ENCODE measurements around the gene IL20RB. TPM values are rescaled to one million over a fixed set of nuclear protein-coding genes. Genes with fewer than 3 reads are reported as not detected.

IL20RB gene
- total and polyA plus RNA-seq, 2 of the 13 experiments (the other 11 are each of a cell fraction or from before 2014, with no cell fraction given) = 0.22 to 0.32 TPM

GRCh38 chr3:136949146-136949545 is 8.6 kb upstream of the IL20RB start:
- POLR2A ChIA-PET = no interaction called here
- no peaks in the 10 kb centered on the region for H4K20me1 ChIP-seq (ENCODE audit: insufficient read depth, low read length)
- H3K79me2 ChIP-seq (ENCODE audit: insufficient read depth, low read length) = no peaks in the 10 kb centered on the region
- no peak overlapping the region for H3K9ac ChIP-seq (ENCODE audit: insufficient read depth, low read depth, low read length)
- CTCF ChIA-PET (ENCODE audit: low intra/inter-chr PET ratio, low total read pairs) = interaction anchor here (1.0 kb wide), 1 partner anchor 65 kb away, joined by 4 read pairs; no protein-coding TSS in a partner anchor
- DNase-seq (ENCODE audit: low spot score) = no peak
- no peak overlapping the region for H3K4me3 ChIP-seq (replicated peaks in 1 of 3; ENCODE audit: insufficient read depth in 1 of 3, low read depth in 2 of 3, low read length in 3 of 3)
- no peak overlapping the region for H3K4me2 ChIP-seq (ENCODE audit: low read depth, low read length)
- no peak overlapping the region for H3K27ac ChIP-seq (ENCODE audit: extremely low read length, insufficient read depth, low read length)
- in situ Hi-C loops (cut with HindIII; ENCODE audit: extremely low pct_ligation_motif_present, low pct_unique_long_range_greater_than_20kb) (no loop called here), intact Hi-C loops (cut with micrococcal nuclease; ENCODE audit: unreplicated experiment) (loop anchor here (1.0 kb wide), 1 partner anchor 65 kb away; no protein-coding TSS in a partner anchor)
- BruUV-seq (replicated peaks) = no TSS peak
- no peaks in the 10 kb centered on the region for H3K9me3 ChIP-seq (ENCODE audit: low read length)
- no peak for FAIRE-seq
- H2AFZ ChIP-seq (ENCODE audit: low read length) = no peak overlapping the region
- H3K36me3 ChIP-seq (replicated peaks in 1 of 2; ENCODE audit: control insufficient read depth in 1 of 2, insufficient read depth in 2 of 2, low read length in 2 of 2) = peaks cover 4 to 8% of the 10 kb centered on the region in 2 experiments; a peak in 3 of 5 replicates
- H3K4me1 ChIP-seq (ENCODE audit: insufficient read depth, low read length) = peaks cover 19% of the 10 kb centered on the region
- no peak for TF ChIP-seq KDM3A (CRISPR knock-in tag; IDR thresholded peaks at IDR 0.05; ENCODE audit: low read depth)
- no peak for TF ChIP-seq ARNT2 (CRISPR knock-in tag; IDR thresholded peaks at IDR 0.05; ENCODE audit: low read depth)
- TF ChIP-seq HMGA1 (CRISPR knock-in tag; conservative IDR thresholded peaks at IDR 0.05) = no peak
- TF ChIP-seq ZSCAN20 (CRISPR knock-in tag; IDR thresholded peaks at IDR 0.05; ENCODE audit: borderline replicate concordance) = no peak
- no peaks in the 10 kb centered on the region; a peak in 1 of 5 replicates for H3K27me3 ChIP-seq (ENCODE audit: control insufficient read depth in 1 of 2, insufficient read depth in 2 of 2, low read length in 2 of 2)
- no peak for ATAC-seq

- Histone ChIP-seq H3K9ac (ENCODE audit: insufficient read depth, low read depth, low read length) (no peak overlapping the region), H3K4me3 (replicated peaks in 1 of 3; ENCODE audit: insufficient read depth in 1 of 3, low read depth in 2 of 3, low read length in 3 of 3) (no peak overlapping the region), H2AFZ (ENCODE audit: low read length) (no peak overlapping the region), H3K27ac (ENCODE audit: extremely low read length, insufficient read depth, low read length) (no peak overlapping the region), H3K9me3 (ENCODE audit: low read length) (no peaks in the 10 kb centered on the region), H3K36me3 (replicated peaks in 1 of 2; ENCODE audit: control insufficient read depth in 1 of 2, insufficient read depth in 2 of 2, low read length in 2 of 2) (peaks cover 4 to 8% of the 10 kb centered on the region in 2 experiments; a peak in 3 of 5 replicates), H3K27me3 (ENCODE audit: control insufficient read depth in 1 of 2, insufficient read depth in 2 of 2, low read length in 2 of 2) (no peaks in the 10 kb centered on the region; a peak in 1 of 5 replicates), H3K4me2 (ENCODE audit: low read depth, low read length) (no peak overlapping the region), H4K20me1 (ENCODE audit: insufficient read depth, low read length) (no peaks in the 10 kb centered on the region), H3K79me2 (ENCODE audit: insufficient read depth, low read length) (no peaks in the 10 kb centered on the region), H3K4me1 (ENCODE audit: insufficient read depth, low read length) (peaks cover 25% of the 10 kb centered on the region)
- BruUV-seq (replicated peaks) = no TSS peak
- FAIRE-seq (no peak), ATAC-seq (no peak), DNase-seq (ENCODE audit: low spot score) (no peak)
- POLR2A ChIA-PET = no interaction called here
- 94% methylated on average over 2 of the region's 2 CpGs for WGBS (ENCODE audit: low lambda C conversion rate)
- CTCF ChIA-PET (ENCODE audit: low intra/inter-chr PET ratio, low total read pairs) = interaction anchor here (1.0 kb wide), 1 partner anchor 64 kb away, joined by 4 read pairs; no protein-coding TSS in a partner anchor
- TF ChIP-seq ZNF557 (CRISPR knock-in tag; IDR thresholded peaks at IDR 0.05) (no peak), ZNF547 (CRISPR knock-in tag; IDR thresholded peaks at IDR 0.05) (no peak), GMEB2 (CRISPR knock-in tag; IDR thresholded peaks at IDR 0.05; ENCODE audit: low read depth) (no peak), ZNF362 (CRISPR knock-in tag; IDR thresholded peaks at IDR 0.05; ENCODE audit: borderline replicate concordance) (no peak), SRSF1 (optimal IDR thresholded peaks at IDR 0.05; ENCODE audit: low read depth, low read length) (no peak), ZNF501 (CRISPR knock-in tag; IDR thresholded peaks at IDR 0.05) (no peak)
- TF ChIP-seq, protein P1, sequence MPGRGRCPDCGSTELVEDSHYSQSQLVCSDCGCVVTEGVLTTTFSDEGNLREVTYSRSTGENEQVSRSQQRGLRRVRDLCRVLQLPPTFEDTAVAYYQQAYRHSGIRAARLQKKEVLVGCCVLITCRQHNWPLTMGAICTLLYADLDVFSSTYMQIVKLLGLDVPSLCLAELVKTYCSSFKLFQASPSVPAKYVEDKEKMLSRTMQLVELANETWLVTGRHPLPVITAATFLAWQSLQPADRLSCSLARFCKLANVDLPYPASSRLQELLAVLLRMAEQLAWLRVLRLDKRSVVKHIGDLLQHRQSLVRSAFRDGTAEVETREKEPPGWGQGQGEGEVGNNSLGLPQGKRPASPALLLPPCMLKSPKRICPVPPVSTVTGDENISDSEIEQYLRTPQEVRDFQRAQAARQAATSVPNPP (CRISPR knock-in tag; IDR thresholded peaks at IDR 0.05) = no peak
- intact Hi-C loops (cut with micrococcal nuclease; ENCODE audit: unreplicated experiment) = loop anchor here (1.0 to 5.0 kb wide), 2 partner anchors 65 to 87 kb away; partner anchors contain the start of gene NCK1
- in situ Hi-C loops (cut with HindIII; ENCODE audit: extremely low pct_ligation_motif_present, low pct_unique_long_range_greater_than_20kb) = no loop called here
Observed at GRCh38 chr3:136949708-136950107, 8.1 kb upstream of the IL20RB start.

Data from HepG2 (cell line).